ENCODE data around the gene CTNNA2.

CTNNA2 gene

DNA sequence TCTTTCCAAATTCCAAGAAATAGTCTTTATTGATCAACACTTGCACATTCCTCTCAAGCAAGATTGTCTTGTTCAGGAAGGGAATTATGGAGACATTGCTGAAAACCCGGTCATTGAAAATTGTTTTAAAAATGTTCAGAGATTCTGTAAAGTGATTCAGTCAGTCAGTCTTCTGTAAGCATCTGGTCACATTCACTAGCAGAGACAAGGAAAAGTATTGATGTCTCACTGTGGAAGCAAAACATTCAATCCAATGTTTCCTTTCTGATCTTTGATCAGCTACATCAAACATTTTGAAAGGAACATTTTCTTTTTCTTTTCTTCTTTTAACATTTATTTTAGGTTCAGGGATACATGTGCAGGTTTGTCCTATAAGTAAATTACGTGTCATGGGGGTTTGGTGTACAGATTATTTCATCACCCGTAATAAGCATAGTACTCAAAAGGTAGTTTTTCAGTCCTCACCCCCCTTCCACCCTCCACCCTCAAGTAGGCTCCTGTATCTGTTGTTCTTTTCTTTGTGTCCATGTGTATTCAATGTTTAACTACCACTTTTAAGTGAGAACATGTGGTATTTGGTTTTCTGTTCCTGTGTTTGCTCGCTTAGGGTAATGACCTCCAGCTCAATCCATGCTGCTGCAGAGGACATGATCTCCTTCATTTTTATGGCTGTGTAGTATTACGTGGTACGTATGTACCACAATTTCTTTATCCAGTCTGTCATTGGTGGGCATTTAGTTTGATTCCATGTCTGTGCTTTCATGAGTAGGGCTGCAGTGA is 61.2 kb downstream of the CTNNA2 start:
- FAIRE-seq, result no peak
- TF ChIP-seq POLR2A (IDR thresholded peaks at IDR 0.05; ENCODE audit: low read depth, low read length) (no peak), TAF1 (IDR thresholded peaks at IDR 0.05; ENCODE audit: borderline replicate concordance, low read depth, low read length) (no peak), POLR2AphosphoS5 (IDR thresholded peaks at IDR 0.05; ENCODE audit: low read depth, low read length) (no peak)
- DNase-seq (ENCODE audit: insufficient read length), result no peak

GRCh38 chr2:79576451-79576850 is 63.6 kb downstream of the CTNNA2 start:
- no peak for DNase-seq (ENCODE audit: insufficient read length)
- no peak for FAIRE-seq
- no peak for TF ChIP-seq TAF1 (IDR thresholded peaks at IDR 0.05; ENCODE audit: borderline replicate concordance, low read depth, low read length)
- no peak for TF ChIP-seq POLR2A (IDR thresholded peaks at IDR 0.05; ENCODE audit: low read depth, low read length)
- no peak for TF ChIP-seq POLR2AphosphoS5 (IDR thresholded peaks at IDR 0.05; ENCODE audit: low read depth, low read length)

GRCh38 chr2:79578952-79579351 is 66.1 kb downstream of the CTNNA2 start:
- DNase-seq (ENCODE audit: insufficient read length), result no peak
- TF ChIP-seq POLR2A (IDR thresholded peaks at IDR 0.05; ENCODE audit: low read depth, low read length) (no peak), TAF1 (IDR thresholded peaks at IDR 0.05; ENCODE audit: borderline replicate concordance, low read depth, low read length) (no peak), POLR2AphosphoS5 (IDR thresholded peaks at IDR 0.05; ENCODE audit: low read depth, low read length) (no peak)
- no peak for FAIRE-seq

DNA sequence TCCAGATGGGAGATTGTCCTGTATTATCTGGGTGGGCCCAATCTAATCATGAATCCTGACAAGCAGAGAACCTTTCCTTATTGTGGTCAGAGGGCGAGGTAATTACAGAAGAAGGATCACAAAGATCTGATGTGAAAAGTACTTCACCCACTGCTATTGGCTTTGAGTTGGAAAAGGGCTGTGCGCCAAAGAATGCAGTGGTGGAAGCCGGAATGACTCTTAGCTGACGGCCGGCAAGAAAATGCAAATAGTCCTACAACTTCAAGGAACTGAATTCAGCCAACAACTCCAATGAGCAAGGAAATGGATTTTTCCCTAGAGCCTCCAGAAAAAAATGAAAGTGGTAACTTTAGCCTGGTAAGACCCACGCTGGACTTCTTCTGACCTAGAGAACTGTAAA is 67.3 kb downstream of the CTNNA2 start:
- TF ChIP-seq POLR2AphosphoS5 (IDR thresholded peaks at IDR 0.05; ENCODE audit: low read depth, low read length) (no peak), TAF1 (IDR thresholded peaks at IDR 0.05; ENCODE audit: borderline replicate concordance, low read depth, low read length) (no peak)
- no peak for FAIRE-seq

DNA sequence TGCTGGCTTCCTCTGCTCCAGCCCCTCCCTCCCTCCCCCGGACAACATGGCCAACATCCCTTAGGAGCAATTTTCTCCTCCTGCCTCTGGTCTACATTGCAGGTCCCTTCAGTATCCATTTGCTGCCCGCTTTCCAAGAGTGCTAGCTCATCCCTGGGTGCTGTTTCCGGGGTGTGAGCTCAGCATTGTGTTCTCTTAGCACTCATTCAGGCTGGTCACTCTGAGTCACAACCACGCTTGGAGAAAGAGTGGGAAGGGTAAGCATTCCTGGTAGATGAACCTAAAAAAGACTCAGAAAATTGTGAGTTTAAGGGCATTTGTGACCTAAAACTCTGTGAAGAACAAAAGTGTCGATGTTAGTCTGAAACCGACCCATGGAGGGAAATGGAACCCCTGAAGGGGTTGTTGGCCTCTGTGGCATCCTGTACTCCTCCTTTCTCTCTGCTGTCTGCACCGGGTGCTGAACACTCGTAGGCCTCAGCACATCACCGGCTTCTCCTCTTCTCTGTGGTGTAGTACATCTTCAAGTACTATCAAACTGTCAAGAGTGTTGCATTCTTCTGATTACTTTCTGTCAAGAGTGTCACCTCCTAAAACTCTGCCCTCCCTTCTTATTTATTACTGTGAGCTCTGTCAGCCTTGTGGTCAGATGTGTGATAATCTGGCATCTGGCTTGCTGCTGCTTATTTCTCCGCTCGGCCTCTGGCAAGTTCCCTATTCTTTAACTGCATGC is 73.0 kb downstream of the CTNNA2 start:
- TF ChIP-seq TAF1 (IDR thresholded peaks at IDR 0.05; ENCODE audit: borderline replicate concordance, low read depth, low read length) (no peak), POLR2AphosphoS5 (IDR thresholded peaks at IDR 0.05; ENCODE audit: low read depth, low read length) (no peak), POLR2A (IDR thresholded peaks at IDR 0.05; ENCODE audit: low read depth, low read length) (no peak)
- FAIRE-seq, result no peak
- no peak for DNase-seq (ENCODE audit: insufficient read length)

More for the DNA sequence above, 67.3 kb downstream of the CTNNA2 start:
- no peak for DNase-seq (ENCODE audit: insufficient read length)

DNA sequence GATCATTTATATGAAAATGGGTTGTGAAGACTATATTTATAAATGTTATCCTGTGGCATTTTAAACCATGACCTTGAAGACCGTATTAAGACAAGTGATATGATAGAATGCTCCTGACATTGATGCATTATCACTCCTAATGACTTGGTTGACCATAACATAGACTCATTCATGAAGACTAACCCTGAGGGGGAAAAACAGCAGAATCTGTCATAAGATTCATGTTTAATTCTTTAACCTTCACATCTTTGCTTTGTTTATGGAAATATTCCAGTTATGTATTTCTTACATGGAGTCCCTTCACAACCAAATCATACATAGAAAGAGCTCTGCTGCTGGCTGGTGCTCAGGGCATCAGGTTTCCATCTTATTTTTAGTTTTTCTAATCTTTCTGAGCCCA is 78.4 kb downstream of the CTNNA2 start:
- no peak for TF ChIP-seq POLR2AphosphoS5 (IDR thresholded peaks at IDR 0.05; ENCODE audit: low read depth, low read length)
- no peak for TF ChIP-seq TAF1 (IDR thresholded peaks at IDR 0.05; ENCODE audit: borderline replicate concordance, low read depth, low read length)
- no peak for TF ChIP-seq POLR2A (IDR thresholded peaks at IDR 0.05; ENCODE audit: low read depth, low read length)
- no peak for DNase-seq (ENCODE audit: insufficient read length)
- FAIRE-seq, result no peak

- DNase-seq (ENCODE audit: insufficient read length) (no peak), FAIRE-seq (no peak)
- TF ChIP-seq POLR2A (IDR thresholded peaks at IDR 0.05; ENCODE audit: low read depth, low read length) (no peak), POLR2AphosphoS5 (IDR thresholded peaks at IDR 0.05; ENCODE audit: low read depth, low read length) (no peak), TAF1 (IDR thresholded peaks at IDR 0.05; ENCODE audit: borderline replicate concordance, low read depth, low read length) (no peak)
These were observed 80.5 kb downstream of the CTNNA2 start for GRCh38 chr2:79593237-79593867.

- DNase-seq (ENCODE audit: insufficient read length), result no peak
- TF ChIP-seq POLR2AphosphoS5 (IDR thresholded peaks at IDR 0.05; ENCODE audit: low read depth, low read length) (no peak), POLR2A (IDR thresholded peaks at IDR 0.05; ENCODE audit: low read depth, low read length) (no peak), TAF1 (IDR thresholded peaks at IDR 0.05; ENCODE audit: borderline replicate concordance, low read depth, low read length) (no peak)
- no peak for FAIRE-seq
These were observed 83.6 kb downstream of the CTNNA2 start for GRCh38 chr2:79596403-79596802.

- TF ChIP-seq TAF1 (IDR thresholded peaks at IDR 0.05; ENCODE audit: borderline replicate concordance, low read depth, low read length) (no peak), POLR2AphosphoS5 (IDR thresholded peaks at IDR 0.05; ENCODE audit: low read depth, low read length) (no peak), POLR2A (IDR thresholded peaks at IDR 0.05; ENCODE audit: low read depth, low read length) (no peak)
- no peak for FAIRE-seq
- DNase-seq (ENCODE audit: insufficient read length), result no peak
These were observed 91.9 kb downstream of the CTNNA2 start for GRCh38 chr2:79604748-79605147.

DNA sequence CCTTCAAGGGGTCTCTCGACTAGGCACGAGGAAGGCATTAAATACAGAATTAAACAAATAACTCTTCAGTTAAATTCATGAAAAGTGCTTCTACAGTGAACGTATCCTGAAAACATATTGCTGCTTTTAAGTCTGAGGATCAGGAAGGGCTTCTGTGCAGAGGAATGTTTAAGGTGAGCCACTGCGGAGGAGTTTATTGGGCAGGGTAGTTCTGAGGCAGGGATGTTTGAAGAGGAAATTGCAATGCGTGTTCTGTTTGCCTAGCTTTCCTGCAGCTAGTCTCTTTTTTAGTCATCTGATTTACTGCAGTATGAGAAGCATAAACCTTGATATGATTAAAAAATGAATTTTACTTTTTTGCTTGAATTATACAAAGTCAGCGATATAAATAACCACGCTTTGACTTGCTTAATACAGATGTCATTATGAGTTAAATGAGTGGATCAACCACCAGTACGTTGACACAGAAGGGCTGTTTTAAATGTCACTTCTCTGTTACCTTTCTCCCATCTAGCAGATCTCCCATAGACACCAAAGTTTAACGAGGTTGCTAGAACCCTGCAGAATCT is 98.7 kb downstream of the CTNNA2 start:
- FAIRE-seq (no peak), DNase-seq (ENCODE audit: insufficient read length) (no peak)
- TF ChIP-seq TAF1 (IDR thresholded peaks at IDR 0.05; ENCODE audit: borderline replicate concordance, low read depth, low read length) (no peak), POLR2A (IDR thresholded peaks at IDR 0.05; ENCODE audit: low read depth, low read length) (no peak), POLR2AphosphoS5 (IDR thresholded peaks at IDR 0.05; ENCODE audit: low read depth, low read length) (no peak)

- TF ChIP-seq POLR2A (IDR thresholded peaks at IDR 0.05; ENCODE audit: low read depth, low read length) (no peak), POLR2AphosphoS5 (IDR thresholded peaks at IDR 0.05; ENCODE audit: low read depth, low read length) (no peak), TAF1 (IDR thresholded peaks at IDR 0.05; ENCODE audit: borderline replicate concordance, low read depth, low read length) (no peak)
- DNase-seq (ENCODE audit: insufficient read length) (no peak), FAIRE-seq (no peak)
These were observed 100.1 kb downstream of the CTNNA2 start for GRCh38 chr2:79612999-79613398.
